Liver (tissue), 9 donors: ENCODE measurements around the gene WDR44. TPM values are rescaled to one million over a fixed set of nuclear protein-coding genes. Genes with fewer than 3 reads are reported as not detected.

Experiments used
- DNase-seq: peaks from one replicate; pipeline ENCODE4 v3.0.0-alpha.2; 2017; ENCODE audit warnings: low spot score
- H3K27ac ChIP-seq, 2 donors: one replicate each; pipeline ENCODE4 v1.7.0; 2013; ENCODE audit warnings: inconsistent platforms in 2 of 2, low read length in 2 of 2, control low read depth in 1 of 2, low read depth in 1 of 2, mild to moderate bottlenecking in 1 of 2
- H3K27me3 ChIP-seq, 4 donors: one replicate each; pipeline versions ENCODE4 v1.6.1 to v1.7.0; 2013; ENCODE audit warnings: low read length in 3 of 4, inconsistent platforms in 1 of 4, mild to moderate bottlenecking in 1 of 4, moderate library complexity in 1 of 4; ENCODE audit not compliant: control insufficient read depth in 4 of 4, insufficient read depth in 4 of 4
- H3K36me3 ChIP-seq, 4 donors: one replicate each; pipeline versions ENCODE4 v1.6.1 to v1.7.0; 2013; ENCODE audit warnings: low read length in 3 of 4, mild to moderate bottlenecking in 3 of 4, low read depth in 1 of 4, moderate library complexity in 1 of 4; ENCODE audit not compliant: control insufficient read depth in 4 of 4, insufficient read depth in 3 of 4
- H3K4me1 ChIP-seq, 4 donors: one replicate each; pipeline versions ENCODE4 v1.6.1 to v1.7.0; 2013; ENCODE audit warnings: low read length in 3 of 4, mild to moderate bottlenecking in 3 of 4, moderate library complexity in 1 of 4; ENCODE audit not compliant: control insufficient read depth in 4 of 4, insufficient read depth in 4 of 4
- H3K4me3 ChIP-seq, 3 donors: one replicate each; pipeline versions ENCODE4 v1.6.1 to v1.7.0; 2013; ENCODE audit warnings: low read length in 3 of 3, control low read depth in 1 of 3, low read depth in 1 of 3, mild to moderate bottlenecking in 1 of 3
- H3K9ac ChIP-seq, 2 donors: one replicate each; pipeline ENCODE4 v1.7.0; 2013; ENCODE audit warnings: low read length in 2 of 2, mild to moderate bottlenecking in 2 of 2, moderate library complexity in 2 of 2, control low read depth in 1 of 2, low read depth in 1 of 2
- H3K9me3 ChIP-seq, 4 donors: one replicate each; pipeline versions ENCODE4 v1.6.1 to v1.7.0; 2013; ENCODE audit warnings: low read length in 3 of 4; ENCODE audit not compliant: control insufficient read depth in 4 of 4
- ATF3 ChIP-seq: IDR thresholded peaks from 2 replicates; pipeline ENCODE4 v1.6.1; 2016; ENCODE audit warnings: antibody characterized with exemption
- CTCF ChIP-seq: fragments of 150-350 bp; IDR thresholded peaks from 2 replicates; pipeline ENCODE4 v1.5.1; 2017; ENCODE audit warnings: improper control_type of control experiment, low read depth, low read length; ENCODE audit not compliant: missing input control
- EGR1 ChIP-seq, 2 donors: IDR thresholded peaks; 2 replicates each; pipeline ENCODE4 v1.6.1; 2016 to 2018; ENCODE audit warnings: antibody characterized with exemption in 2 of 2, low read depth in 2 of 2
- FOXA1 ChIP-seq: IDR thresholded peaks from 2 replicates; pipeline ENCODE4 v1.6.1; 2016; ENCODE audit warnings: antibody characterized with exemption
- GABPA ChIP-seq, 2 donors: IDR thresholded peaks in 1 of 2; conservative IDR thresholded peaks in 1 of 2; 2 replicates each; pipeline ENCODE4 v1.6.1; 2016; ENCODE audit warnings: antibody characterized with exemption in 2 of 2, mild to moderate bottlenecking in 1 of 2, moderate library complexity in 1 of 2
- HNF4A ChIP-seq, 2 donors: conservative IDR thresholded peaks; 2 replicates each; pipeline ENCODE4 v1.6.1; 2016; ENCODE audit warnings: antibody characterized with exemption in 2 of 2, mild to moderate bottlenecking in 2 of 2
- HNF4G ChIP-seq: IDR thresholded peaks from 2 replicates; pipeline ENCODE4 v1.6.1; 2016; ENCODE audit warnings: antibody characterized with exemption
- JUND ChIP-seq, 2 donors: IDR thresholded peaks; 2 replicates each; pipeline ENCODE4 v1.6.1; 2016; ENCODE audit warnings: antibody characterized with exemption in 2 of 2
- NR2F2 ChIP-seq: IDR thresholded peaks from 2 replicates; pipeline ENCODE4 v1.6.1; 2016; ENCODE audit warnings: antibody characterized with exemption
- REST ChIP-seq: IDR thresholded peaks from 2 replicates; pipeline ENCODE4 v1.6.1; 2016; ENCODE audit warnings: antibody characterized with exemption, mild to moderate bottlenecking
- RXRA ChIP-seq, 2 donors: IDR thresholded peaks; 2 replicates each; pipeline ENCODE4 v1.6.1; 2017 to 2018; ENCODE audit warnings: antibody characterized with exemption in 2 of 2, mild to moderate bottlenecking in 1 of 2
- SP1 ChIP-seq: IDR thresholded peaks from 2 replicates; pipeline ENCODE4 v1.6.1; 2018; ENCODE audit warnings: antibody characterized with exemption, mild to moderate bottlenecking
- TAF1 ChIP-seq: conservative IDR thresholded peaks from 2 replicates; pipeline ENCODE4 v1.6.1; 2016; ENCODE audit warnings: antibody characterized with exemption, mild to moderate bottlenecking
- YY1 ChIP-seq: IDR thresholded peaks from 2 replicates; pipeline ENCODE4 v1.6.1; 2016; ENCODE audit warnings: antibody characterized with exemption, mild to moderate bottlenecking
- WGBS: extraction: QIAGEN DNeasy Blood & Tissue Kit; methylation state at CpG from one replicate; pipeline ENCODE4 v1.1.7; 2013; 5-methylcytosine and 5-hydroxymethylcytosine counted together
- polyA plus RNA-seq, 2 donors: library from polyadenylated mRNA; stranded (reverse) in 1 of 2; unstranded in 1 of 2; fragments of 200-250 nt in 1 of 2; fragments of >200 nt in 1 of 2; fragmentation: Nextera tagmentation in 1 of 2; extraction: Ambion mirVana in 1 of 2; gene quantifications; one replicate each; pipeline versions ENCODE4 v1.2.1 to v1.2.3, GENCODE V29; 2013 to 2015
- total RNA-seq, 2 donors: library from RNA; depleted of rRNA; stranded (reverse); fragments of >200 nt; gene quantifications; one replicate each; pipeline ENCODE4 v1.2.3, GENCODE V29; 2014
- TF ChIP-seq, protein P1 (sequence below): IDR thresholded peaks from 2 replicates; pipeline ENCODE4 v1.6.1; 2016; ENCODE audit warnings: antibody characterized with exemption
- TF ChIP-seq, protein P2 (sequence below): IDR thresholded peaks from 2 replicates; pipeline ENCODE4 v1.6.1; 2016; ENCODE audit warnings: antibody characterized with exemption
- donor health status: healthy.
- donor health status: healthy.
- donor health status: healthy.
- donor health status: healthy.
- donor health status: healthy.

WDR44 gene
- total and polyA plus RNA-seq, 4 donors = 3.9 to 7.5 (median 5.5) TPM

DNA sequence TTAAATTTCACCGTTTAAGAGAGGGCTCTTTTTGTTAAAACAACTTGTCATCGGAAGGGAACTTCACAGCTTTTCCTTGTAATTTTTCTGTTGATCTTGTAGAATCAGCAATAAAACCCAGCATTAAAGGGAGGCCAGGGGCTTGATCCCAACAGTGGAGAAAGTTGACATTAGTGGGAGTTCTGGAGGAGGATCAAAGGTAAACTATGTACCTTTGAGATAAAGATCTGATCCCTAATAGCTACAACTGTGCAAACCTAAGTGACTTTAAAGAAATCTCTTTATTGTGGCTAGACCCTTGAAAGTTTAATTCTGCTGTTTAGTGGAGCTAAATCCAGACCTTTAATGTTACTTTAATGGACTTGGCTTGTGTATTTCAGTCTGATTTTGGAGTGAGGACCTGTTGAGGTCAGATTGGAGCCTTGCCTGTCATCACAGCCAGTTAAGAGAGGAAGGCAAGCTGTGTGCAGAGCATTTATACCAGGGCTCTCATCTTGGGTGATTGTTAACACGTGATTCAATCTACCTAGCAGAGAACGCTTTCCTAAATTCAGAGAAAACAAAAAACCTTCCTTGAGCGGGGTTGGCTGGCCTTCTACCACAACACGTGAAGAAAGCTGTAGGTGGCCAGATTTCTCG lies 151.4 kb downstream of the WDR44 start:
- Histone ChIP-seq H3K27me3 (no peaks in the 10 kb centered on the region), H3K4me1 (peaks cover 0 to 12% (median 1%) of the 10 kb centered on the region in 4 donors), H3K4me3 (peak overlapping the region in 1 of 3 donors; percentile 3), H3K9ac (peak overlapping the region in 1 of 2 donors; percentile 12), H3K36me3 (no peaks in the 10 kb centered on the region), H3K27ac (no peak overlapping the region), H3K9me3 (no peaks in the 10 kb centered on the region)
- 46% methylated on average over 7 of the region's 7 CpGs for WGBS
- DNase-seq = no peak
- TF ChIP-seq YY1 (no peak), HNF4A (conservative IDR thresholded peaks at IDR 0.05) (peak in 1 of 2 donors; percentile 6)

DNA sequence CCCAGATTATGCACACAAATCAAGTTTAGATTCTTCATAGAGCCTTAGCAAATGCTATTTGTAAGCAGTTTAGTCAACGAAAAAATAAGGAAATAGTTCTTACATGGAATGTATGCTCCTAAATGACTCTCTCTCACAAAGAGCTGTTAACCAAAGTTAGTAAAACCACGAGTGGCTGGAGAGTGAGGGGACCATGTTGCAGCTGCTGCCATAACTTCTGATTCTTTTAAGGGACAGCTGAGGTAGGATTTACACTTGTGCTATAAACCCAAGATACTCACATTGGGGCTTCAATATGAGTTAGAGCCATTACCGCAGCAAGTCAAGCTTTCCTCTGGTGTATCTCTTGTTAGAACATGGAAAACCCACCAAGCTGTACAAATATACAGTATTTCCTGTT lies 152.4 kb downstream of the WDR44 start:
- Histone ChIP-seq H3K27me3 (no peaks in the 10 kb centered on the region), H3K36me3 (no peaks in the 10 kb centered on the region), H3K27ac (no peak overlapping the region), H3K4me1 (peaks cover 0 to 12% (median 1%) of the 10 kb centered on the region in 4 donors), H3K9ac (no peak overlapping the region), H3K4me3 (no peak overlapping the region), H3K9me3 (no peaks in the 10 kb centered on the region)
- DNase-seq = no peak
- 73% methylated on average over 3 of the region's 3 CpGs for WGBS
- no peak for TF ChIP-seq NR2F2
- TF ChIP-seq SP1 = no peak
- TF ChIP-seq HNF4A (conservative IDR thresholded peaks at IDR 0.05) = no peak
- no peak for TF ChIP-seq REST
- TF ChIP-seq EGR1 (IDR thresholded peaks at IDR 0.05; ENCODE audit: low read depth in 2 of 2) = no peak
- no peak for TF ChIP-seq GABPA (IDR thresholded peaks at IDR 0.05 in 1 of 2, conservative IDR thresholded peaks at IDR 0.05 in 1 of 2)
- TF ChIP-seq CTCF = no peak
- TF ChIP-seq, protein P1, sequence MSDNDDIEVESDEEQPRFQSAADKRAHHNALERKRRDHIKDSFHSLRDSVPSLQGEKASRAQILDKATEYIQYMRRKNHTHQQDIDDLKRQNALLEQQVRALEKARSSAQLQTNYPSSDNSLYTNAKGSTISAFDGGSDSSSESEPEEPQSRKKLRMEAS = no peak
- no peak for TF ChIP-seq ATF3
- TF ChIP-seq RXRA (IDR thresholded peaks at IDR 0.05) = no peak
- TF ChIP-seq HNF4G = no peak
- no peak for TF ChIP-seq JUND (IDR thresholded peaks at IDR 0.05)
- no peak for TF ChIP-seq TAF1
- TF ChIP-seq YY1 = no peak
- no peak for TF ChIP-seq FOXA1
- TF ChIP-seq, protein P2, sequence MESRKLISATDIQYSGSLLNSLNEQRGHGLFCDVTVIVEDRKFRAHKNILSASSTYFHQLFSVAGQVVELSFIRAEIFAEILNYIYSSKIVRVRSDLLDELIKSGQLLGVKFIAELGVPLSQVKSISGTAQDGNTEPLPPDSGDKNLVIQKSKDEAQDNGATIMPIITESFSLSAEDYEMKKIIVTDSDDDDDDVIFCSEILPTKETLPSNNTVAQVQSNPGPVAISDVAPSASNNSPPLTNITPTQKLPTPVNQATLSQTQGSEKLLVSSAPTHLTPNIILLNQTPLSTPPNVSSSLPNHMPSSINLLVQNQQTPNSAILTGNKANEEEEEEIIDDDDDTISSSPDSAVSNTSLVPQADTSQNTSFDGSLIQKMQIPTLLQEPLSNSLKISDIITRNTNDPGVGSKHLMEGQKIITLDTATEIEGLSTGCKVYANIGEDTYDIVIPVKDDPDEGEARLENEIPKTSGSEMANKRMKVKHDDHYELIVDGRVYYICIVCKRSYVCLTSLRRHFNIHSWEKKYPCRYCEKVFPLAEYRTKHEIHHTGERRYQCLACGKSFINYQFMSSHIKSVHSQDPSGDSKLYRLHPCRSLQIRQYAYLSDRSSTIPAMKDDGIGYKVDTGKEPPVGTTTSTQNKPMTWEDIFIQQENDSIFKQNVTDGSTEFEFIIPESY = no peak
